ENCODE measurements around the gene GREB1L. TPM values are rescaled to one million over a fixed set of nuclear protein-coding genes. Genes with fewer than 3 reads are reported as not detected.
A peak's percentile ranks its signal among the peaks of the same experiment; 100 is the strongest.

The GREB1L gene
- total and polyA plus RNA-seq, 2 of the 13 experiments (the other 11 are each of a cell fraction or from before 2014, with no cell fraction given) = 0.17 to 0.66 TPM

GRCh38 chr18:21550510-21550970 lies 308.5 kb downstream of the GREB1L start (continued):
- TF ChIP-seq HNF4A (CRISPR knock-in tag; IDR thresholded peaks at IDR 0.05) = peak; percentile 96
- peak; percentile 24 for TF ChIP-seq ZNF18 (CRISPR knock-in tag; IDR thresholded peaks at IDR 0.05; ENCODE audit: insufficient replicate concordance)
- TF ChIP-seq TP53 (CRISPR knock-in tag; conservative IDR thresholded peaks at IDR 0.05) = no peak
- peak; percentile 66; the same call in 1 of the 2 replicates for TF ChIP-seq MLX (CRISPR knock-in tag; IDR thresholded peaks at IDR 0.05)
- peak; percentile 77 for TF ChIP-seq RERE (CRISPR knock-in tag; IDR thresholded peaks at IDR 0.05; ENCODE audit: low read depth)
- peak; percentile 61; the same call in 1 of the 2 replicates for TF ChIP-seq RARA (CRISPR knock-in tag; IDR thresholded peaks at IDR 0.05)
- no peak for TF ChIP-seq TRIM22 (IDR thresholded peaks at IDR 0.05)
- peak; percentile 73; the same call in 1 of the 2 replicates for TF ChIP-seq CREM (IDR thresholded peaks at IDR 0.05)
- no peak for TF ChIP-seq CREM (CRISPR knock-in tag; IDR thresholded peaks at IDR 0.05)
- no peak for TF ChIP-seq SUZ12 (IDR thresholded peaks at IDR 0.05; ENCODE audit: low read depth, low read length)
- TF ChIP-seq ZBTB20 (CRISPR knock-in tag; IDR thresholded peaks at IDR 0.05; ENCODE audit: borderline replicate concordance, low read depth) = 0 out of 2 replicates have a peak, but pooled peaks have one; percentile 67
- TF ChIP-seq FOXA3 (CRISPR knock-in tag; IDR thresholded peaks at IDR 0.05) = peak; percentile 87
- peak; percentile 86; the same call in 1 of the 2 replicates for TF ChIP-seq SP140L (CRISPR knock-in tag; IDR thresholded peaks at IDR 0.05; ENCODE audit: borderline replicate concordance)
- TF ChIP-seq RNF2 (conservative IDR thresholded peaks at IDR 0.05; ENCODE audit: low read depth) = 0 out of 2 replicates have a peak, but pooled peaks have one; percentile 24
- TF ChIP-seq MIER3 (CRISPR knock-in tag; IDR thresholded peaks at IDR 0.05; ENCODE audit: borderline replicate concordance) = peak; percentile 30; the same call in 1 of the 2 replicates
- TF ChIP-seq MED1 (CRISPR knock-in tag; IDR thresholded peaks at IDR 0.05) = peak; percentile 56
- peak; percentile 68; the same call in 1 of the 2 replicates for TF ChIP-seq ZNF687 (CRISPR knock-in tag; IDR thresholded peaks at IDR 0.05)
- no peak for TF ChIP-seq ZNF619 (CRISPR knock-in tag; IDR thresholded peaks at IDR 0.05)

Data from HepG2 (cell line).